ENCODE results near the gene AQP7. TPM values are rescaled to one million over a fixed set of nuclear protein-coding genes. Genes with fewer than 3 reads are reported as not detected.
"Not testable (repeated sequence)": the region's sequence is repeated elsewhere in the genome, so short reads cannot be mapped to it uniquely, and the experiment has no call there.

The AQP7 gene
- polyA plus RNA-seq, 3 donors = 19.9 to 42.7 (median 23.6) TPM

DNA sequence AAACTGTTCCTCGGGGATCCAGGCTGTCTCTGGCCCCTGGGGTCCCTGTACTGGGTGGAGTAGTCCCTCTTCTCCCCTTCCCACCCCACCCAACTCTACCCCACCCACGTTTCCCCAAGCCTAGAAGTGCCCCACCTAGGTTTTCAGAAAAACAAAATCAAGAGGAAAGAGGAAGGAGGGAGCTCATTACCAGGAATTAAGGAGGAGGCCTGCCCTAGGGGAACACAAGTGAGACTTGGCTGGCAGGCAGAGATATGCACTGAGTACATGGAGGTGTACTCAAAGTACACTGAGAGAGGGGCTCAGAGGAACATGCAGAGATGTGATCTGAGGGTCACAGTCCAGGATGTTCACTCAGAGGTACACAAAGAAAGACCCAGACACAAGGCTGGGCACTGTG is 34.8 kb upstream of the AQP7 start:
- DNase-seq (ENCODE audit: extremely low read depth in 1 of 11, low read depth in 9 of 11, low spot score in 4 of 11) = no peak

DNA sequence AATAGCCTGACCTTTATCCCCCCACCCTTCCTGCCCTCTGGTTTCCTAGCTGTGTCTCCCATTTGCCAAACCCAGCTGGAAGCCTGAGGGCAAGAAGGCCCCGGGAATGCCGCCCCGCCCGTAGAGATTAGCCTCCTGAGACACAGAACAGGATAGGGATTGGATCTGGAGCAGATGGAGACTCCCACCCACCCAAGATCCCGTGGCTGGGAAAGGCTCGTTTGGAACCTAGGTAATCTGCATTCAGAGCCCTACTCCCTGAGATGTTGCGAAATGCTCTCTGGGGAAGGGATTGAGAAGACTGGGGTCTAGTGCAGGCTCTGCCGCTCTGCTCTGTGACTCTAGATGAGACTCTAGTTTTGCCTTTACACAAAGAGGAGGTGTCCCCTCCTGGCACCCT is 34.1 kb upstream of the AQP7 start:
- no peak for DNase-seq (ENCODE audit: extremely low read depth in 1 of 11, low read depth in 9 of 11, low spot score in 4 of 11)

DNA sequence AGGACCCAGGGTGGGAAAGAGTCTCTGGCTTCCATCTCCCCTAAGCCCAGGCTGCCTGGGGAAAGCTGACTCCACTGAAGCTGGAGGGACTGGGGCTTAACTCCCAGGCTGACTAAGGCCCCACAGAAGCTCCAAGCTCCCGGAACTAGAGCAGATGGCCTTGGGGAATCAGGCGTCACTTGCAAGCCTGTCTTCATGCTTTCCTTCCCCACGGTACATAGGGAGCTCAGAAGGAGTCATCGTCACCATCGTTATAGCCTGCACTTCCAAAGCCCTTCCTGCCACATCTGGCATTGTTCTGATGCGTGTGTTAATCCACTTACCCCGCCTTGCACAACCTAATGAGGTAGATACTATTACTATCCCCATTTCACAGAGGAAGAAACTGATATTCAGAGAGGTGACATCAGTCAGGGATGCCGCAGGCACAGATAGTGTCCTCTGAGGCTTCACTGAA is 33.5 kb upstream of the AQP7 start:
- DNase-seq (ENCODE audit: extremely low read depth in 1 of 11, low read depth in 9 of 11, low spot score in 4 of 11) = no peak

DNA sequence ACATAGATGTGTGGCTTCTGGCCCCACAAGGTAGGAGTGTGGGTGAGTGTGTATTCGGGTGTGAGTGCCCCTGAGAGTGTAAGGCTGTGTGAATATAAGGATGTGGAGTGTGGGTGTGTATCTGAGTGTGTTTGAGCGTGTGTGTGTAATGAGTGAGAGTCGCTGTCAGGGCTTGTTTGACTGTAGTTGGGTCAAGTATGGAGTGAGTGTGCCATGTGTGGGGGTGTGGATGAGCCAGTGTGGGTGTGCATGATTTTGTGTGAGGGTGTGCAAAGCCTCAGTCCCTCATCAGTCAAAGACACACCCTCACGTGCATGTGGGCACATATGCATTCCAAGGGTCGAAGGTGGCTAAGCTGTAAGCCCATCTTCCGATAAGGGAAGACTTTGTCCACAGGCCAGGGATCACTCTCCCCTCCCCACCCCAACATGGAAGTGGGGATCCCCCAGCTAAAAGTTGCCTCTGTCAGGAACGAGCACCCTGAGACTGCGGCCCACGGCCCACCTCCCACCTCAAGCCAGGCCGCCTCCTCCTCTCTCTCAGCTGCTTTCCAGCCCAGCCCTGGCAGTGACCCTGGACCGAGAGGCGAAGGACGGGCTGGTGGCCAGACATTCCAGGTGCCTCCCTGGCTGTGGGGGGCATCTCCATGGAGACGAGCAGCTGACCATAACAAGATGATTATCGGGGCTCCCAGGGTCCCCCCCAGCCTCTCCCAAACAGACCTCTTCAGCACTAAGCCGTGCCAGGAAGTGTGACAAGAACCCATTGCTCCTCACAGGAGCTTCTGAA is 32.1 kb upstream of the AQP7 start:
- no peak for DNase-seq (ENCODE audit: extremely low read depth in 1 of 11, low read depth in 9 of 11, low spot score in 4 of 11)

DNA sequence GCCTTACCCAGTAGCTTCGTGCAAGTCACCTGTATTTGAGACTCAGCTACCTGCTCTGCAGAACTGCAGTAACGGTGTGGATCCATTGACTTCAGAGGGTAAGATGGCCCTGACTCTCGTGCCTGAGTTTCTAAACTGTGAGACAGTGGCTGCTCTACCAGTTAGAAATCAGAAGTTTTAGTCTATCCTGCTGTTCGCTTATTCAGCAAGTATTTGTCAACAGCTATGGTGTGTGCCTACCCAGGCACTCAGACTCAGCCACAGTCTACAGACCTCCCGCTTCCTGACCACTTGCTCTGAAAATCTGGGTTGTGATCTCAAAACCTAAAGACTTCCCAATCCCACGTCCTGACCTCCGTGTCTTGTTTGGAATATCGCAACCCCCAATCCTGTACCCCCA is 31.5 kb upstream of the AQP7 start:
- no peak for DNase-seq (ENCODE audit: extremely low read depth in 1 of 11, low read depth in 9 of 11, low spot score in 4 of 11)

DNA sequence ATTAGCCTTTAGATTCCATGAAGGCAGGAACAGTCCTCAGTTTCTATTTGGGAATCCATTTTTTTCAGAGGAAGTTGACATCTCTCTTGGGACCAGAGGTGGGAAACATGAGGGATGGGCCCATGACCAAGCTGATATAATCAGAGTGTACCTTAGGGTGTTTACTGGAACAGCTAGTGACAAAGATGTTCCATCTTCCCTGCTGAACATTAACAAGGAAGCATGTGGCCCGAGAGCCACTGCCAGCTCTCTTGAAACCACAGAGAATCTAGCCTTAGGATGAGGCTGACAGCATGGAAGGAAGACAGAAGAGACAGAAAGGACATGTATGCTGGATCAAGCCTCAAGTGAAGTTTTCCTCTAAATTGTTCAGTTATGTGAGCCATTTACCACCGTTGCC is 29.1 kb upstream of the AQP7 start:
- no peak for DNase-seq (ENCODE audit: extremely low read depth in 1 of 11, low read depth in 9 of 11, low spot score in 4 of 11)

DNA sequence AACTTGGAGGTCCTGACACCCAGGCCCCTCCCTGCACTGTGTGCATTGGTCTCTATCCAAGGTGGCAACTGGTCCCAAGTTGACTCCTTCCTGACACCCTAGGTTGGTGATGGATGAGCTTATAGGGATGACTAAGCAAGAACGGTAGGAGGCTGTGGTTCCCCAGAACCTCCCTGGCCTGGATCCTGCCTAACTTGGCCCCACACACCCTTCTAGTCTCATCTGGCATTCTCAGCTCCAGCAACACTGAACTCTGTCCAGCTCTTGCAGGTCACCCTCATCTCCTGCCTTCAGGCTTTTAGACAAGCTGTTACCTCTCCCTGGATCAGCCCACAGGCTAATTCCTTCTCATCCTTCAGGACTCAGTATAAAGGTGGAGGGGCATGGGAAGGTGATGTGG is 28.6 kb upstream of the AQP7 start:
- no peak for DNase-seq (ENCODE audit: extremely low read depth in 1 of 11, low read depth in 9 of 11, low spot score in 4 of 11)

DNA sequence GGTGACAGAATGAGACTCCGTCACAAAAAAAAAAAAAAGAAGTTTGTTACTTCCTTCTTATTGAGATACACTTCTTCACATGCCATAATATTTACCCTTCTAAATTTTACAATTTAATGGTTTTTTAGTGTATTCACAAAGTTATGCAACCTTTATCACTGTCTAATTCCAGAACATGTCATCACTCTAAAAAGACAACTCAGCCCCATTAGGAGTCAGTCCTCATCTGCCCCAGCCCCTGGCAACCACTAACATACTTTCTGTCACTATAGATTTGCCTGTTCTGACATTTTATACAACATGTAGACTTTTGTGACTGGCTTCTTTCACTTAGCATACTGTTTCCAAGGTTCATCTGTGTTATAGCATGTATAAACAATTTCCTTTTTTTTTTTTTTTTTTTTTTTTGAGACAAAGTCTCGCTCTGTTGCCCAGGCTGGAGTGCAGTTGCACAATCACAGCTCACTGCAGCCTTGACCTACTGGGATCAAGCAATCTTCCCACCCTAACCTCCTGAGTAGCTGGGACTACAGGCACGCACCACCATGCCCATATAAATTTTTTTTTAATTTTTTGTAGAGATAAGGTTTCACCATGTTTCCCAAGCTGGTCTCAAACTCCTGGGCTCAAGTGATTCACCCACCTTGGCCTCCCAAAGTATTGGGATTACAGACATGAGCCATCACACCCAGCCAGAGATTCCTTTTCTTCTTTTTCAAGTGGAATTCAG is 27.1 kb upstream of the AQP7 start:
- no peak for DNase-seq (ENCODE audit: extremely low read depth in 1 of 11, low read depth in 9 of 11, low spot score in 4 of 11)

DNA sequence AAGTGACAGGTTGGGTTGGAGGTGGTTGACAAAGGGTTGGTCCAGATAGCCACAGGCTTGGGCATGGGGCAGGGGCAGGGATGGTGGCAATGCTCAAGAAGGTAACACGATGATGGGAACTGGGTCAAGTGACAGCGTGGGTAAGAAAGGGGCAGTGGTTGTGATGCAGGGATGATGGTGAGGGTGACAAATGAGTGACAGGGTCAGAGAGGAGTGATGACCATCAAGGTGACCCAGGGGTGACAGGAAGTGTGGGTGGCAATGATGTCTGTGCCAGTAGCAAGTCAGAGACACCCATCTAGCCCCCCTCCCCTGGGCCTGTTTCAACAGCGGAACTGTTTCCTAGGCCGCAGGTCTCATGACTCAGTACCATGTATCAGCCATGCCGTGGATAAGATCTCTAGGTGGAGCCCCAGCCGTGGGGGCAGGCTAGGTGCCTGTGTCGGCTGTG is 24.5 kb upstream of the AQP7 start:
- no peak for DNase-seq (ENCODE audit: extremely low read depth in 1 of 11, low read depth in 9 of 11, low spot score in 4 of 11)

DNA sequence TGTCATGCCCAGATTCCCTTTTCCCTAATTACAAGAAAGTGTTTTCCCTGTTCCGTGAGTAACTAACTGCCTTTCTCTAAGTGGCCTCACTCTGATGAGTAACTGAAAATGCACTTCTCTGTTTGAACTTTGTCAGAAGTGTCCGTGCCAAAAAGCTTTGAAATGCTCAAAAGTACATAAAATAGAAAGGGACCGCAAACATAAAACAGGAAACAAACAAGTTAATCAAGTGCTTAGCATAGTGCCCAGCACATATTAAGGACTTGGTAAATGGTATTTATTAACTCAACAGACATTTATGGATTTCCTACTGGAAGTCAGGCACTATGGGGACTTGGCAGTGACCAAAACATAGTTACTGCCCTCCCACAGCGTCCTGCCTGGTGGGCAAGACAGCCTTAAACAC is 22.8 kb upstream of the AQP7 start:
- DNase-seq (ENCODE audit: extremely low read depth in 1 of 11, low read depth in 9 of 11, low spot score in 4 of 11) = no peak

DNA sequence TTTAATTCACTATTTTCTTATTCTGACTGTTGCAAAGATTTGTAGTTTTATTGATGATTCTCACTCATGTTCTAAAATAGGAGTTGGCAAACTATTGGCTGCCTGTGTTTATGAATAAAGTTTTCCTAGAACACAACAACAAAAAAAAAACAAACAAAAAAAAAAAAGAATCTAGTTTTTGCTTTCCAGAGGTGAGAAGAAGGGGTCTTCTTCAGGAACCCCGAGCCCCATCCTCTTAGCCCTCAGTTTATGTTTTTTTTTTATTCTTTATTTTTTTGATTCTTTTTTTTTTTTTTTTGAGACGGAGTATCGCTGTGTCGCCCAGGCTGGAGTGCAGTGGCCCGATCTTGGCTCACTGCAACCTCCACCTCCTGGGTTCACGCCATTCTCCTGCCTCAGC is 22.1 kb upstream of the AQP7 start:
- not testable (repeated sequence) for DNase-seq (ENCODE audit: extremely low read depth in 1 of 11, low read depth in 9 of 11, low spot score in 4 of 11)

DNA sequence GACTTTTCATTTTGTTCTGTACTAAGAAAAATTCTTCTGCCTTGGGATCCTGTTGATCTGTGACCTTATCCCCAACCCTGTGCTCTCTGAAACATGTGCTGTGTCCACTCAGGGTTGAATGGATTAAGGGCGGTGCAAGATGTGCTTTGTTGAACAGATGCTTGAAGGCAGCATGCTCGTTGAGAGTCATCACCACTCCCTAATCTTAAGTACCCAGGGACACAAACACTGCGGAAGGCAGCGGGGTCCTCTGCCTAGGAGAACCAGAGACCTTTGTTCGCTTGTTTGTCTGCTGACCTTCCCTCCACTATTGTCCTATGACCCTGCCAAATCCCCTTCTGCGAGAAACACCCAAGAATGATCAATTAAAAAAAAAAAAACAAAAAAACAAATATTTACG is 21.7 kb upstream of the AQP7 start:
- not testable (repeated sequence) for DNase-seq (ENCODE audit: extremely low read depth in 1 of 11, low read depth in 9 of 11, low spot score in 4 of 11)

DNA sequence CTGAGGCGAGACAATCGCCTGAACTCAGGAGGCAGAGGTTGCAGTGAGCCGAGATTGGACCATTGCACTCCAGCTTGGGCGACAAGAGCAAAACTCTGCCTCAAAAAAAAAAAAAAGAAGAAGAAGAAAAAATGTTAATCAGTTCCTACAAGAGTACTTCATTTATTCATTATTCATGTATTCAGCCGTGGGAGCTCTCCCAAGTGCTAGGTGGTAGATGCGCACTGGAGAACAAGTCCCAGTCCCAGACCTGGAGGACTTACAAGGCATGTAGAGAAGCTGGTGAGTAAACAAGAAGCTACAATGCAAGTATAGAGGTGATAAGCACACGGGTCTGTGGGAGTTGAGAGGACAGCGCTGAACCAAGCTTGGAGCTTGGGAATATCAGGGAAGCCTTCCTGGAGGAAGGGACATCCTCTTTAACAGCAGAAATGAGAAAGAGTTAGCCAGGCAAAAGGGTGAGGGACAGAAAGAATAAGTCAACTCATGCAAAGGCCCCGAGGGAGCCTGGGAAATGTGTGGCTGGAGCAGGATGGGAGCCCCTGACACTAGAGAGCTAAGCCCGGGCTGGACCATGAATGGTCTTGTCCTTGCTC is 17.4 kb upstream of the AQP7 start:
- DNase-seq (ENCODE audit: extremely low read depth in 1 of 11, low read depth in 9 of 11, low spot score in 4 of 11) = no peak

DNA sequence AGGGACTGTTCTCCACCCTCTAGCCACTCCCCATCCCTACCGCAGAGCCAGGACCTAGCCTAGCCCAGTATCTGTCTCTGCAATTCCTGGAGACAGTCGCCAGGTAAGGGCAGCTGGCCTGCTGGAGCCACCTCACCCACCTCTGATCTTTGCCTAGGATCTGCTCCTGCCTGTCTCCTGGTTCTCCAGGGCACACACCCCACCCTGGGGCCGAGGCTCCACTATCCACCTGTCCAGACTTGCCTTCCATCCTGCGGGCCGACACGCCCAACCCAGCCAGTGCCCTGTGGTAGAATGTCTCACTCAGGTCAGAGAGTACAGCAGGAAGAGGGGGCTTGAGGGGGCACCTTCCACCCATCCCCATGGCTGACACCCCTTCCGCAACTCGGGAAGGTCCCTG is 15.7 kb upstream of the AQP7 start:
- no peak for DNase-seq (ENCODE audit: extremely low read depth in 1 of 11, low read depth in 9 of 11, low spot score in 4 of 11)

DNA sequence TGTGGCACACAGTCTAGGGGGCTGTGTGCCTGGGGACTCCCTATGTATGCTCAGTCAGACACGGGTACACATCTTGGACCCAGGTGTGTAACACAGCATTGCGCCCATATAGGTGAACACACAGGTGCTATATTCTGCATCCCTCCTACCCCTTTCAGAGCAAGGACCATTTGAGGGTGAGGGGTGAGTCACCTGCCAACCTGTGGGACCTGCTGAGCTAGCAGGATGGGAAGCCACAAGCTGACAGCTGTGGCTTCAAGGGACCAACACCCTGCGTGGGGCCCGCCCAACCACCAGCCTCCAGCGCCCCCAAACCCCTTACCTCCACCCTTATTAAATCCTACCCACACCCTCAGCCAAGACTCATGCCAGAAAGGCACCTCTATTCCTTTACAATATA is 14.6 kb upstream of the AQP7 start:
- no peak for DNase-seq (ENCODE audit: extremely low read depth in 1 of 11, low read depth in 9 of 11, low spot score in 4 of 11)

DNA sequence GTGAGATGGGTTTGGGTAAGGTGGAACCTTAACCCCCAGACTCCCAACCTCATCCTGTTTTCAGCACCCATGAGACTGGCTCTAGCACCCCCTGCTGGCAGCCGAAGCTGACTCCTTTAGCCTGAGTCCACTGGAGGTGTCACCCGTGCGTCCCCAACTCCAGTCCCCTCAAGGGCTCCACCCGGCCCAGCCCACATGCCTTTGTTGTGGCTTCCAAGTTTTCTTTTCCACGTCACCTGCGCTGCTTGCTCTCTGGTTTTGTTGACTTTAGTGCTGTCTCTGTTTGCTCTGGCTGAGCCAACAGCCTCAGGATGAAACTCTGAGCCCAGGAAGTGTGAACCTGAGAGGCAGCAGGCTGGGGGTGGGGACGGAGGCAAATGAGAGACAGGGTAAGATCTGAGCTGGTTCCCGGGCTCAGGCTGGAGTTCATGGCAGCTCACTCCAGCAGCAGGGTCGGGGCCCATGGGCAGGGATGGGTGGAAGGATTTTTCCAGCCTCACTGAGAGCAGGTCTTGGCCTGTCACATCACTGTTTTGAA is 13.2 kb upstream of the AQP7 start:
- peak in 1 of 11 donors; percentile 41 for DNase-seq (ENCODE audit: extremely low read depth in 1 of 11, low read depth in 9 of 11, low spot score in 4 of 11)

DNA sequence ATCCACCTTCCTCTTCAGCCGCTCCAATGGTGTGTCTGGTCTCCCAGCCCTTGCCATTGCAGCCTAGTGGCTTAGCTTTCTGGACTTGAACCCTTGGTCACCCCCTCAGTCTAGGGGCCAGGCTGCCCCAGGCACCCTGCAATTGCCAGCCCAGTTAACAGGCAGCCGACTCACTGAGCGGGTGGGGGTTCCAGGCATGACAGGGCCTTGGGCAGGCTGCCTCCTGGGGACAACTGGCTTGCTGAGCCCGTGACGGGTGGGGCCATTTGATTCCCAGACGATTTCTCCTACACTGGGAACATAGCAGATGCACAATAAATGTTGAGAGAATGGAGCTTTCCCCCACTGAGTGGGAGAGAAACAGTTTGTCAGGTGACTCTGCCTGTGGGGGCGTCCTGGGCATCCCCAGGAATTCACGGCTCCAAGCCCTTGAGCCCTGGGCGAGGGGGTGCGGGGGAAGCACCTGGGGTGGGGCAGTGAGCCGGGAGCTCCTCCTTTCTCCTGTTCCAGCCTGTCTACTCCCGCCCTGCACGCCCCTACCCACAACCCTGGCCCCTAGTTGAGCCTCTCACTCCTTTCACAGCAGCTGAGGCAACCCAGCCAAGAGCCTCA is 12.6 kb upstream of the AQP7 start:
- no peak for DNase-seq (ENCODE audit: extremely low read depth in 1 of 11, low read depth in 9 of 11, low spot score in 4 of 11)

DNA sequence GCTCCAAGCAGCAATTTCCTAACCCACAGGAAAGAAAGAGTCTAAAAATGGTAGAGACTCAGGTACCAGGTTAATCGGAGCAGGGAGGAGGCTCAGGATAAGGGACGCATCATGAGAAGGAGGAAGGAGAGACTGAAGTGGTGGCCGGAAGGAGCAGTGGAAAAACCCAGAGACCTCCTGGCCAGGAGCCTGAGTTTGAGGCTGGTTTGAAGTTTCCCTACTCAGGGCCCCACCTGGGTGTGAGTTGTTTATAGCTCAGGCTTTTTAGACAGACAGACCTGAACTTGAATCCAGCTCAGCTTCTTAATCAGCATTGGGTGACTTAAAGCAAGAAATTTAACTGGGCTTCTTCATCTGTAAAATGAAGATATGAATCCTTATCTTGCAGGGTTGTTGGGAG is 11.9 kb upstream of the AQP7 start:
- DNase-seq (ENCODE audit: extremely low read depth in 1 of 11, low read depth in 9 of 11, low spot score in 4 of 11) = no peak

DNA sequence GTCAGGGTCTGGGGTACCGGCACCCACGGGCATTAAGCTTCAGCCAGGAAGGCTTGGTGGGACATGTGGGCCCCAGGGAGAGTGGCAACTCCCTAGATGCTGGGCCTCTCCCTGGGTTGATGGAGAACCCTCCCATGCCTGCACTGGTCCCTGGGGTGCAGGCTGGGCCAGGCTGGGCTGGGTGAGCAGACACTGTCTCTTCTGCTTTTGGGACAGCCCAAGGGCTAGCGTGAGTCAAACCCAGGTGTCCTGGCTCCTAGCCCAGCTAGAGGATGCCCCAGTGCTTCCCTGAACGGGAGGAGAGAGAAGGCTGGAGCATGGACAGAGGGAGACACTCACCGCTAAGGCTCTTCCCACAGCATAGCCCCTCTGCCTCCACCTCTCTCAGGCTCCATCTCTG is 5.7 kb upstream of the AQP7 start:
- no peak for DNase-seq (ENCODE audit: extremely low read depth in 1 of 11, low read depth in 9 of 11, low spot score in 4 of 11)

DNA sequence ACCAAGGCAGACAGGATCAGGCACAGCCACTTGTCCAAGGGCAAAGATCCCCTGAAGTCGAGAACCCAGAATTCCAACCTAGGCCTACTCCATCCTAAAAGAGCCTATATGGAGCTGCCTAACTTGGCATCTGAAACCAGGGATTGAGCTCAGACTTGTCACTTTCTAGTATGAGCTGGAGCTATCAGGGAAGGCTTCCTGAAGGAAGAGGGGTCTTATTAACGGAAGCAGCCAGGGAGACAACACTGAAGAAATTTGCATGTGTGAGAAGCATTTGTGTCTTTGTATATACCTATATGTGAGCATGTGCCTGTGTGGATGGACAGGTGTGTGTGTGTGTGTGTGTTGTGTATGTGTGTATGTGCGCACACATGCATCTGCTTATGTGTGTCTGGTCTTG is 4.7 kb upstream of the AQP7 start:
- no peak for DNase-seq (ENCODE audit: extremely low read depth in 1 of 11, low read depth in 9 of 11, low spot score in 4 of 11)
